ENCODE data around the gene FBXW5.

FBXW5 gene

GRCh38 chr9:136978073-136978864 is 33.7 kb upstream of the FBXW5 start:
- peak; percentile 65 for DNase-seq

- no peak for DNase-seq
These were observed 33.1 kb upstream of the FBXW5 start for GRCh38 chr9:136977649-136978072.

- DNase-seq, result no peak
These were observed 32.7 kb upstream of the FBXW5 start, which contains the start of gene PTGDS for GRCh38 chr9:136977223-136977622. Gene PTGDS, plus strand, starts transcription at chr9:136977504. Its CDS starts 75 bp downstream, at chr9:136977579.

- DNase-seq, result peak; percentile 66
These were observed 31.1 kb upstream of the FBXW5 start for GRCh38 chr9:136975644-136976043.

GRCh38 chr9:136974817-136975535 is 30.4 kb upstream of the FBXW5 start:
- DNase-seq, result no peak

- DNase-seq, result no peak
These were observed 29.4 kb upstream of the FBXW5 start for GRCh38 chr9:136973618-136974617.

- no peak for DNase-seq
These were observed 28.2 kb upstream of the FBXW5 start for GRCh38 chr9:136972743-136973142.

GRCh38 chr9:136972335-136972734 is 27.8 kb upstream of the FBXW5 start:
- no peak for DNase-seq

GRCh38 chr9:136971746-136972145 is 27.2 kb upstream of the FBXW5 start:
- DNase-seq, result no peak

GRCh38 chr9:136970361-136970760 is 25.8 kb upstream of the FBXW5 start:
- DNase-seq, result no peak

- DNase-seq, result no peak
These were observed 25.2 kb upstream of the FBXW5 start for GRCh38 chr9:136969774-136970173.

GRCh38 chr9:136969150-136969549 is 24.6 kb upstream of the FBXW5 start:
- no peak for DNase-seq

- no peak for DNase-seq
These were observed 24.0 kb upstream of the FBXW5 start for GRCh38 chr9:136968333-136969127.

- peak; percentile 13 for DNase-seq
These were observed 21.4 kb upstream of the FBXW5 start for GRCh38 chr9:136965771-136966484.

GRCh38 chr9:136964833-136965422 is 20.4 kb upstream of the FBXW5 start:
- no peak for DNase-seq

GRCh38 chr9:136964171-136964689 is 19.7 kb upstream of the FBXW5 start:
- no peak for DNase-seq

- DNase-seq, result no peak
These were observed 19.2 kb upstream of the FBXW5 start for GRCh38 chr9:136963751-136964150.

GRCh38 chr9:136963341-136963740 is 18.8 kb upstream of the FBXW5 start:
- no peak for DNase-seq

- DNase-seq, result no peak
These were observed 18.2 kb upstream of the FBXW5 start for GRCh38 chr9:136962701-136963248.

- DNase-seq, result no peak
These were observed 17.6 kb upstream of the FBXW5 start for GRCh38 chr9:136962163-136962562.
